ENCODE data around the gene CPLX4.

- TF ChIP-seq, protein P1, sequence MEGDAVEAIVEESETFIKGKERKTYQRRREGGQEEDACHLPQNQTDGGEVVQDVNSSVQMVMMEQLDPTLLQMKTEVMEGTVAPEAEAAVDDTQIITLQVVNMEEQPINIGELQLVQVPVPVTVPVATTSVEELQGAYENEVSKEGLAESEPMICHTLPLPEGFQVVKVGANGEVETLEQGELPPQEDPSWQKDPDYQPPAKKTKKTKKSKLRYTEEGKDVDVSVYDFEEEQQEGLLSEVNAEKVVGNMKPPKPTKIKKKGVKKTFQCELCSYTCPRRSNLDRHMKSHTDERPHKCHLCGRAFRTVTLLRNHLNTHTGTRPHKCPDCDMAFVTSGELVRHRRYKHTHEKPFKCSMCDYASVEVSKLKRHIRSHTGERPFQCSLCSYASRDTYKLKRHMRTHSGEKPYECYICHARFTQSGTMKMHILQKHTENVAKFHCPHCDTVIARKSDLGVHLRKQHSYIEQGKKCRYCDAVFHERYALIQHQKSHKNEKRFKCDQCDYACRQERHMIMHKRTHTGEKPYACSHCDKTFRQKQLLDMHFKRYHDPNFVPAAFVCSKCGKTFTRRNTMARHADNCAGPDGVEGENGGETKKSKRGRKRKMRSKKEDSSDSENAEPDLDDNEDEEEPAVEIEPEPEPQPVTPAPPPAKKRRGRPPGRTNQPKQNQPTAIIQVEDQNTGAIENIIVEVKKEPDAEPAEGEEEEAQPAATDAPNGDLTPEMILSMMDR (IDR thresholded peaks at IDR 0.05): no peak
- no peak for TF ChIP-seq EP300 (IDR thresholded peaks at IDR 0.05)
Observed at GRCh38 chr18:59273759-59274532, 44.5 kb downstream of the CPLX4 start.

Measured in tibial nerve (tissue), 4 donors.